H1 (cell line): ENCODE data around the gene UBA6. TPM values are rescaled to one million over a fixed set of nuclear protein-coding genes. Genes with fewer than 3 reads are reported as not detected.

ENCODE experiments used
- CHD7 ChIP-seq: fragments of 300-600 bp; sonication (generic); IDR thresholded peaks from 2 replicates; pipeline ENCODE4 v1.7.1; 2012; ENCODE audit warnings: low read length, moderate library complexity, mild to moderate bottlenecking, inconsistent platforms; ENCODE audit not compliant: insufficient replicate concordance
- polyA plus RNA-seq, 7 experiments: library from polyadenylated mRNA; depleted of rRNA in 3 of 7; stranded (reverse) in 5 of 7; unstranded in 2 of 7; fragments of >200 nt in 5 of 7; fragments of 200-250 nt in 2 of 7; gene quantifications; 1 replicate in 5 of 7; 2 replicates in 1 of 7; 4 replicates in 1 of 7; pipeline versions ENCODE4 v1.2.1 to v1.2.3, GENCODE V29; 2011 to 2013; ENCODE audit warnings: missing spikeins in 2 of 7, mixed read lengths in 2 of 7
- total RNA-seq: library from RNA; stranded (reverse); fragmentation: NEBNext Ultra II Directional; extraction: Animal tissue kit (Norgen Biotek cat#: 25700); gene quantifications from 2 replicates; pipeline ENCODE4 v1.2.1, GENCODE V29; 2021

The UBA6 gene
- total and polyA plus RNA-seq, 2 of the 8 experiments (the other 6 are each of a cell fraction or from before 2014, with no cell fraction given) = 17.4 to 74.3 TPM

- TF ChIP-seq CHD7 = no peak
Measured at GRCh38 chr4:67718848-67719247, 17.9 kb upstream of the UBA6 start (continued).
